ENCODE measurements around the gene ASCC3.
"Not testable (repeated sequence)": the region's sequence is repeated elsewhere in the genome, so short reads cannot be mapped to it uniquely, and the experiment has no call there.

ASCC3 gene

GRCh38 chr6:100761841-100762240 lies 119.3 kb downstream of the ASCC3 start:
- no peak for DNase-seq (ENCODE audit: extremely low spot score)
- no peak for TF ChIP-seq HDGF (IDR thresholded peaks at IDR 0.05; ENCODE audit: borderline replicate concordance)
- TF ChIP-seq NFRKB (IDR thresholded peaks at IDR 0.05) = no peak
- no peak for TF ChIP-seq PKNOX1 (IDR thresholded peaks at IDR 0.05)
- TF ChIP-seq SP1 (IDR thresholded peaks at IDR 0.05) = no peak
- TF ChIP-seq FOXA1 (IDR thresholded peaks at IDR 0.05) = no peak
- no peak for TF ChIP-seq SUZ12 (IDR thresholded peaks at IDR 0.05)
- TF ChIP-seq ARNT (IDR thresholded peaks at IDR 0.05) = no peak
- no peak for TF ChIP-seq LEF1 (IDR thresholded peaks at IDR 0.05; ENCODE audit: borderline replicate concordance)
- no peak for TF ChIP-seq FOXK2 (IDR thresholded peaks at IDR 0.05)
- ChIA-PET CTCF (no interaction called here), POLR2A (no interaction called here)

GRCh38 chr6:100758386-100758785 lies 122.7 kb downstream of the ASCC3 start:
- POLR2A ChIA-PET; CTCF ChIA-PET; DNase-seq (ENCODE audit: extremely low spot score): not testable (repeated sequence)

DNA sequence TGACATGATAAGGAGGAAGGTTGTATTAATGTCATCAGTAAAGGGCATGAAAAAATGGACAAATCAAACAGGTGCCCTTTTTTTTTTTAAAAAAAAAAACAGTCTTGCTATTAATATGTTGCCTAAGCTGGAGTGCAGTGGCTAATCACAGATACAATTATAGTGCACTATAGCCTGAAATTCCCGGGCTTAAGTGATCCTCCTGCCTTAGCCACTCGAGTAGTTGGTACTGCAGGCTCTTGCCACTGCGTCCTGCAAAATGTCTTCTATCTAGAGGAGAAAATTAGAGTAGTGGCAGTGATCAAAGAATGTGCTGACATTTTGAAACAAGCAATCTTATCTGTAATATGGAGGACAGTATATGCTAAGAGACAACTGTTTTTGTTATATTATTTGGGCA lies 127.7 kb downstream of the ASCC3 start:
- ChIA-PET POLR2A (no interaction called here), CTCF (no interaction called here)
- no peak for DNase-seq (ENCODE audit: extremely low spot score)
- TF ChIP-seq LEF1 (IDR thresholded peaks at IDR 0.05; ENCODE audit: borderline replicate concordance) (no peak), FOXA1 (IDR thresholded peaks at IDR 0.05) (no peak), HDGF (IDR thresholded peaks at IDR 0.05; ENCODE audit: borderline replicate concordance) (no peak), NFRKB (IDR thresholded peaks at IDR 0.05) (no peak), L3MBTL2 (conservative IDR thresholded peaks at IDR 0.05) (no peak), ZNF384 (IDR thresholded peaks at IDR 0.05) (no peak), ARNT (IDR thresholded peaks at IDR 0.05) (no peak), PKNOX1 (IDR thresholded peaks at IDR 0.05) (no peak), FOXK2 (IDR thresholded peaks at IDR 0.05) (no peak), FOXM1 (IDR thresholded peaks at IDR 0.05; ENCODE audit: borderline replicate concordance) (no peak), TARDBP (IDR thresholded peaks at IDR 0.05) (no peak), CTBP1 (IDR thresholded peaks at IDR 0.05; ENCODE audit: borderline replicate concordance) (no peak), BHLHE40 (IDR thresholded peaks at IDR 0.05; ENCODE audit: borderline replicate concordance) (no peak), SP1 (IDR thresholded peaks at IDR 0.05) (no peak)

- ChIA-PET POLR2A (no interaction called here), CTCF (no interaction called here)
- DNase-seq (ENCODE audit: extremely low spot score) = no peak
- TF ChIP-seq SUZ12 (IDR thresholded peaks at IDR 0.05) = no peak
- TF ChIP-seq FOXA1 (IDR thresholded peaks at IDR 0.05) = no peak
- TF ChIP-seq ZNF384 (IDR thresholded peaks at IDR 0.05) = no peak
- TF ChIP-seq SP1 (IDR thresholded peaks at IDR 0.05) = no peak
Measured at GRCh38 chr6:100751590-100751989, 129.5 kb downstream of the ASCC3 start.

GRCh38 chr6:100745419-100746041 lies 135.6 kb downstream of the ASCC3 start:
- DNase-seq (ENCODE audit: extremely low spot score) = no peak
- ChIA-PET CTCF (no interaction called here), POLR2A (no interaction called here)
- no peak for TF ChIP-seq ELF4 (IDR thresholded peaks at IDR 0.05)
- TF ChIP-seq LEF1 (IDR thresholded peaks at IDR 0.05; ENCODE audit: borderline replicate concordance) = no peak
- TF ChIP-seq BHLHE40 (IDR thresholded peaks at IDR 0.05; ENCODE audit: borderline replicate concordance) = no peak
- TF ChIP-seq PKNOX1 (IDR thresholded peaks at IDR 0.05) = no peak
- no peak for TF ChIP-seq CTBP1 (IDR thresholded peaks at IDR 0.05; ENCODE audit: borderline replicate concordance)
- no peak for TF ChIP-seq SP1 (IDR thresholded peaks at IDR 0.05)
- TF ChIP-seq HDGF (IDR thresholded peaks at IDR 0.05; ENCODE audit: borderline replicate concordance) = no peak
- TF ChIP-seq NFRKB (IDR thresholded peaks at IDR 0.05) = no peak
- TF ChIP-seq ARNT (IDR thresholded peaks at IDR 0.05) = no peak
- no peak for TF ChIP-seq TARDBP (IDR thresholded peaks at IDR 0.05)
- no peak for TF ChIP-seq FOXM1 (IDR thresholded peaks at IDR 0.05; ENCODE audit: borderline replicate concordance)
- no peak for TF ChIP-seq L3MBTL2 (conservative IDR thresholded peaks at IDR 0.05)
- TF ChIP-seq ZNF384 (IDR thresholded peaks at IDR 0.05) = no peak
- no peak for TF ChIP-seq FOXK2 (IDR thresholded peaks at IDR 0.05)
- TF ChIP-seq FOXA1 (IDR thresholded peaks at IDR 0.05) = no peak
- no peak for TF ChIP-seq SUZ12 (IDR thresholded peaks at IDR 0.05)

DNA sequence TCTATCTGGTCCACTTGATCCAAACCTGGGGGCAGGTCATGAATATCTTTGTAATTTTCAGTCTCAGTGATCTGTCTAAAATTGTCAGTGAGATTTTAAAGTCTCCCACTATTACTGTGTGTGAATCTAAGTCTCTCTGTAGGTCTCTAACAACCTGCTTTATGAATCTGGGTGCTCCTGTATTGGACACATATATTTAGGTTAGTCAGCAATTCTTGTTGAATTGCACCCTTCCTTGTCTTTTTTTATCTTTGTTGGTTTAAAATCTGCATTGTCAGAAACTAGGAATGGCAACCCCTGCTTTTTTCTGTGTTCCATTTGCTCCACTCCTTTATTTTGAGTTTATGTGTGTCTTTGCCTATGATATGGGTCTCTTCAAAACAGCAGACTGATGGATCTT lies 140.7 kb downstream of the ASCC3 start:
- CTCF ChIA-PET = interaction anchor here (0.7 kb wide), 1 partner anchor 279 kb away, joined by 4 read pairs; no protein-coding TSS in a partner anchor
- TF ChIP-seq CTBP1 (IDR thresholded peaks at IDR 0.05; ENCODE audit: borderline replicate concordance) = no peak
- POLR2A ChIA-PET = no interaction called here

DNA sequence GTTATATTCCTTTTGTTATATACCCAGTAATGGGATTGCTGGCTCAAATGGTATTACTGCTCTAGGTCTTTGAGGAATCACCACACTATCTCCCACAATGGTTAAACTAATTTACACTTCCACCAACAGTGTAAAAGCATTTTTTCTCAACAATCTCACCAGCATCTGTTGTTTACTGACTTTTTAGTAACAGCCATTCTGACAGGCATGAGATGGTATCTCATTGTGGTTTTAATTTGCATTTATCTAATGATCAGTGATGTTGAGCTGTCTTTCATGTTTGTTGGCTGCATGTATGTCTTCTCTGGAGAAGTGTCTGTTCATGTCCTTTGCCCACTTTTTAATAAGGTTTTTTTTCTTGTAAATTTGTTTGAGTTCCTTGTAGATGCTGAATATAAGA lies 143.4 kb downstream of the ASCC3 start:
- CTCF ChIA-PET = not testable (repeated sequence)

More for the DNA sequence above, 140.7 kb downstream of the ASCC3 start:
- no peak for DNase-seq (ENCODE audit: extremely low spot score)

More for the DNA sequence above, 143.4 kb downstream of the ASCC3 start:
- DNase-seq (ENCODE audit: extremely low spot score); POLR2A ChIA-PET: not testable (repeated sequence)

All from HEK293T (cell line).